Erythroblast (primary cell): ENCODE results near the gene DIP2C.
"Not testable (repeated sequence)": the region's sequence is repeated elsewhere in the genome, so short reads cannot be mapped to it uniquely, and the experiment has no call there.

Source experiments
- DNase-seq, 2 experiments: peaks; one replicate each; lab custom pipeline; 2025; lab: John Stamatoyannopoulos, UW
- GATA1 ChIP-seq: IDR thresholded peaks from 2 replicates; pipeline ENCODE4 v1.6.1; 2011; ENCODE audit warnings: low read depth, mild to moderate bottlenecking, control low read depth, low read length, moderate library complexity
- POLR2A ChIP-seq: IDR thresholded peaks from 2 replicates; pipeline ENCODE4 v1.6.1; 2011; ENCODE audit warnings: mild to moderate bottlenecking, low read length

Gene DIP2C

GRCh38 chr10:519055-519715, 170.3 kb downstream of the DIP2C start:
- TF ChIP-seq GATA1 (no peak), POLR2A (no peak)
- DNase-seq: no peak

- TF ChIP-seq POLR2A (no peak), GATA1 (no peak)
- DNase-seq: no peak
Observed at GRCh38 chr10:517872-518475, 171.5 kb downstream of the DIP2C start.

- no peak for TF ChIP-seq POLR2A
- no peak for TF ChIP-seq GATA1
- DNase-seq: no peak
Observed at GRCh38 chr10:517241-517830, 172.1 kb downstream of the DIP2C start.

- TF ChIP-seq POLR2A (no peak), GATA1 (no peak)
- DNase-seq: no peak
Observed at GRCh38 chr10:516764-517163, 172.7 kb downstream of the DIP2C start.

- TF ChIP-seq POLR2A (no peak), GATA1 (no peak)
Observed at GRCh38 chr10:515674-516073, 173.8 kb downstream of the DIP2C start.

GRCh38 chr10:514137-514671, 175.3 kb downstream of the DIP2C start:
- TF ChIP-seq POLR2A: no peak
- no peak for TF ChIP-seq GATA1
- DNase-seq: no peak

More at GRCh38 chr10:515674-516073, 173.8 kb downstream of the DIP2C start:
- DNase-seq: no peak

GRCh38 chr10:513393-513792, 176.1 kb downstream of the DIP2C start:
- TF ChIP-seq GATA1 (no peak), POLR2A (no peak)
- no peak for DNase-seq

GRCh38 chr10:512661-513060, 176.8 kb downstream of the DIP2C start:
- DNase-seq: not testable (repeated sequence)

- no peak for DNase-seq
- no peak for TF ChIP-seq GATA1
- no peak for TF ChIP-seq POLR2A
Observed at GRCh38 chr10:511849-512191, 177.6 kb downstream of the DIP2C start.

- no peak for TF ChIP-seq GATA1
- TF ChIP-seq POLR2A: no peak
- peak; percentile 60 to 76 for DNase-seq
Observed at GRCh38 chr10:511101-511848, 178.2 kb downstream of the DIP2C start.

GRCh38 chr10:510415-510881, 179.0 kb downstream of the DIP2C start:
- TF ChIP-seq POLR2A (no peak), GATA1 (no peak)
- DNase-seq: no peak

GRCh38 chr10:509361-510102, 179.9 kb downstream of the DIP2C start:
- no peak for DNase-seq

GRCh38 chr10:508726-509125, 180.7 kb downstream of the DIP2C start:
- no peak for DNase-seq
- TF ChIP-seq GATA1 (no peak), POLR2A (no peak)

More at GRCh38 chr10:509361-510102, 179.9 kb downstream of the DIP2C start:
- TF ChIP-seq GATA1 (no peak), POLR2A (no peak)

GRCh38 chr10:507908-508444, 181.5 kb downstream of the DIP2C start:
- no peak for DNase-seq
- no peak for TF ChIP-seq POLR2A
- no peak for TF ChIP-seq GATA1
